ENCODE results near the gene PMEL.
A peak's percentile ranks its signal among the peaks of the same experiment; 100 is the strongest.

GRCh38 chr12:55955800-55956508, 9.9 kb downstream of the PMEL start:
- TF ChIP-seq, protein P1, sequence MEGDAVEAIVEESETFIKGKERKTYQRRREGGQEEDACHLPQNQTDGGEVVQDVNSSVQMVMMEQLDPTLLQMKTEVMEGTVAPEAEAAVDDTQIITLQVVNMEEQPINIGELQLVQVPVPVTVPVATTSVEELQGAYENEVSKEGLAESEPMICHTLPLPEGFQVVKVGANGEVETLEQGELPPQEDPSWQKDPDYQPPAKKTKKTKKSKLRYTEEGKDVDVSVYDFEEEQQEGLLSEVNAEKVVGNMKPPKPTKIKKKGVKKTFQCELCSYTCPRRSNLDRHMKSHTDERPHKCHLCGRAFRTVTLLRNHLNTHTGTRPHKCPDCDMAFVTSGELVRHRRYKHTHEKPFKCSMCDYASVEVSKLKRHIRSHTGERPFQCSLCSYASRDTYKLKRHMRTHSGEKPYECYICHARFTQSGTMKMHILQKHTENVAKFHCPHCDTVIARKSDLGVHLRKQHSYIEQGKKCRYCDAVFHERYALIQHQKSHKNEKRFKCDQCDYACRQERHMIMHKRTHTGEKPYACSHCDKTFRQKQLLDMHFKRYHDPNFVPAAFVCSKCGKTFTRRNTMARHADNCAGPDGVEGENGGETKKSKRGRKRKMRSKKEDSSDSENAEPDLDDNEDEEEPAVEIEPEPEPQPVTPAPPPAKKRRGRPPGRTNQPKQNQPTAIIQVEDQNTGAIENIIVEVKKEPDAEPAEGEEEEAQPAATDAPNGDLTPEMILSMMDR (IDR thresholded peaks at IDR 0.05) = peak in 5 of 6 experiments; percentile 5 to 44 (median 31)
- no peak for TF ChIP-seq POLR2A (IDR thresholded peaks at IDR 0.05)

All from adrenal gland (tissue), 5 donors.